Loucy (cell line): Measurements from ENCODE around the gene SPATA9.

Experiments used
- EZH2phosphoT487 ChIP-seq: fragments of 200-600 bp; IDR thresholded peaks from 2 replicates; pipeline ENCODE4 v1.6.1; 2018; ENCODE audit warnings: antibody characterized with exemption, mild to moderate bottlenecking, moderate library complexity, borderline replicate concordance
- TF ChIP-seq, protein P1 (sequence below): fragments of 200-600 bp; sonication (generic); conservative IDR thresholded peaks from 2 replicates; pipeline ENCODE4 v1.5.1; 2014; ENCODE audit warnings: mild to moderate bottlenecking, antibody characterized with exemption, low read length

DNA sequence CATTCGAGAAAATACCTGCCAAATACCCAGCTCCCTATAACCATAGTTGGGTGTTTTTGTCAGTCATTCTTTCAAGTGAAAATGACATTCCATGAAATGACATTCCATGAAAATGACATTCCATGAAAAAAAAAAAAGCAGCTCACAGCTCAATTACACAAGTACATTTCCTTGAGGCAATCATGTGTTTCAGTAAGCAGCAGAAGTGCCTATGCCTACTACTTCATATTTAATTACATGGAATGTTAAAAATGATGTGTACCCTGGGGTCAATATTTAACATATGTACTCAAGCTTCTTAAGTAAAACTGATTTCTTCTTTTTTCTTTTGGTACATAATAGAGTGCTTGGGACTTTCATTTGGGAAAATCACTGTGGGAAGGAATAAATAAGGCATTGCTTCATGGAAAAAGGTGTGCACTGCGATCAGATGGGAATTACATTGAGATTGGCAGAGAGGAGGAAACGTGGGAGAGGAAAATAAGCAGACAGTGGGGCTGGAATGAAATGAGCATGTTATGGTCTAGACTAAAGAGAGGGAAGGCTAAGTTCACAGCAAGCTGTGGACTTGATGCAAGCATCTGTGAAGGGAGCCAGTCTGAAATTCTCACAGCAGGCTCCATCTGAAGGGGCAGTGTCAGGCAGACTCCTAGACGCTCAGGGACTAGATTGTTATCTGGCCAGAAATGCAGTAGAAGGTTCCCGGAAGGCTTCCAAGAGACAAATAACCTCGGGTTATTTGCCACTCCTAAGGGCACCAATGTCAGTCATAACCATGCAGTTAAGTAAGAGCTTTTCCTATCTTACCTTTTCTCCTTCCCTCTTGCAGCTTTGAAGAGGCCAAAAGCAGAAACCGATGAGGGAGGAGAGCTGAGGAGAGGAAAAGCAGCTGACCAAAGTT is 15.2 kb upstream of the SPATA9 start:
- TF ChIP-seq, protein P1, sequence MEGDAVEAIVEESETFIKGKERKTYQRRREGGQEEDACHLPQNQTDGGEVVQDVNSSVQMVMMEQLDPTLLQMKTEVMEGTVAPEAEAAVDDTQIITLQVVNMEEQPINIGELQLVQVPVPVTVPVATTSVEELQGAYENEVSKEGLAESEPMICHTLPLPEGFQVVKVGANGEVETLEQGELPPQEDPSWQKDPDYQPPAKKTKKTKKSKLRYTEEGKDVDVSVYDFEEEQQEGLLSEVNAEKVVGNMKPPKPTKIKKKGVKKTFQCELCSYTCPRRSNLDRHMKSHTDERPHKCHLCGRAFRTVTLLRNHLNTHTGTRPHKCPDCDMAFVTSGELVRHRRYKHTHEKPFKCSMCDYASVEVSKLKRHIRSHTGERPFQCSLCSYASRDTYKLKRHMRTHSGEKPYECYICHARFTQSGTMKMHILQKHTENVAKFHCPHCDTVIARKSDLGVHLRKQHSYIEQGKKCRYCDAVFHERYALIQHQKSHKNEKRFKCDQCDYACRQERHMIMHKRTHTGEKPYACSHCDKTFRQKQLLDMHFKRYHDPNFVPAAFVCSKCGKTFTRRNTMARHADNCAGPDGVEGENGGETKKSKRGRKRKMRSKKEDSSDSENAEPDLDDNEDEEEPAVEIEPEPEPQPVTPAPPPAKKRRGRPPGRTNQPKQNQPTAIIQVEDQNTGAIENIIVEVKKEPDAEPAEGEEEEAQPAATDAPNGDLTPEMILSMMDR, result no peak
- no peak for TF ChIP-seq EZH2phosphoT487
